Measurements from ENCODE around the gene CD40LG. TPM values are rescaled to one million over a fixed set of nuclear protein-coding genes. Genes with fewer than 3 reads are reported as not detected.

The CD40LG gene
- polyA plus RNA-seq, 1 experiment, result not detected

- POLR2A ChIA-PET, result no interaction called here
- Histone ChIP-seq H3K4me3 (ENCODE audit: low read depth, low read length) (no peak overlapping the region), H3K9me3 (ENCODE audit: control insufficient read depth, insufficient read depth, low read length) (no peaks in the 10 kb centered on the region), H3K27ac (ENCODE audit: low read depth, low read length) (no peak overlapping the region), H3K27me3 (ENCODE audit: control insufficient read depth, insufficient read depth, low read length) (no peaks in the 10 kb centered on the region)
- CTCF ChIA-PET, result no interaction called here
- no peak for DNase-seq (ENCODE audit: low read depth, low spot score)
- TF ChIP-seq CTCF (IDR thresholded peaks at IDR 0.05; ENCODE audit: low read depth, low read length), result no peak
These were observed 22.7 kb upstream of the CD40LG start for GRCh38 chrX:136625246-136625645.

GRCh38 chrX:136626237-136626636 lies 21.7 kb upstream of the CD40LG start:
- no peak for TF ChIP-seq CTCF (IDR thresholded peaks at IDR 0.05; ENCODE audit: low read depth, low read length)
- CTCF ChIA-PET, result no interaction called here
- Histone ChIP-seq H3K9me3 (ENCODE audit: control insufficient read depth, insufficient read depth, low read length) (no peaks in the 10 kb centered on the region), H3K27ac (ENCODE audit: low read depth, low read length) (no peak overlapping the region), H3K4me3 (ENCODE audit: low read depth, low read length) (no peak overlapping the region), H3K27me3 (ENCODE audit: control insufficient read depth, insufficient read depth, low read length) (no peaks in the 10 kb centered on the region)
- POLR2A ChIA-PET, result no interaction called here
- DNase-seq (ENCODE audit: low read depth, low spot score), result no peak

GRCh38 chrX:136626891-136627290 lies 21.1 kb upstream of the CD40LG start:
- Histone ChIP-seq H3K27ac (ENCODE audit: low read depth, low read length) (no peak overlapping the region), H3K4me3 (ENCODE audit: low read depth, low read length) (no peak overlapping the region), H3K9me3 (ENCODE audit: control insufficient read depth, insufficient read depth, low read length) (no peaks in the 10 kb centered on the region), H3K27me3 (ENCODE audit: control insufficient read depth, insufficient read depth, low read length) (no peaks in the 10 kb centered on the region)
- ChIA-PET POLR2A (no interaction called here), CTCF (interaction anchor here (0.6 kb wide), 1 partner anchor 19 kb away, joined by 3 read pairs; no protein-coding TSS in a partner anchor)
- TF ChIP-seq CTCF (IDR thresholded peaks at IDR 0.05; ENCODE audit: low read depth, low read length), result no peak
- no peak for DNase-seq (ENCODE audit: low read depth, low spot score)

DNA sequence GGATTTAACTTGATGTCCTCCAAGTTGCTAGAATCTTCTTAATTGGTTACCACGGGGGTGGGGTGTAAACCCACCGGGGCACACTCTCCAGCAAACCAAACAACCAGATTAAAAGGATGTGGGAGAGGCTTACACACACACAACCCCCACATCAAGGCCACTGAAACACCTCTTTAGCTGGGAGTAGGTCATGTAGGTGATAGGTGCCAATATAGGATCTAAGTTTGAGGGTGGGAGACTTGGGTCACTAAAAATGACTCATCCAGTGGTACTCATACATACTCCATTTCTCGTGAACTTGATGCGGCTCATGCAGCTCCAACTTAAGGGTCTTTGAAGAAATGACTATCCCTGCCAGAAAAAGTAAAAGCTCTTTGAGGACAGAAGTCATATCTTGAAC lies 20.5 kb upstream of the CD40LG start:
- Histone ChIP-seq H3K27me3 (ENCODE audit: control insufficient read depth, insufficient read depth, low read length) (no peaks in the 10 kb centered on the region), H3K27ac (ENCODE audit: low read depth, low read length) (no peak overlapping the region), H3K4me3 (ENCODE audit: low read depth, low read length) (no peak overlapping the region), H3K9me3 (ENCODE audit: control insufficient read depth, insufficient read depth, low read length) (no peaks in the 10 kb centered on the region)
- TF ChIP-seq CTCF (IDR thresholded peaks at IDR 0.05; ENCODE audit: low read depth, low read length), result no peak
- DNase-seq (ENCODE audit: low read depth, low spot score), result no peak
- ChIA-PET CTCF (interaction anchor here (0.6 kb wide), 1 partner anchor 19 kb away, joined by 3 read pairs; no protein-coding TSS in a partner anchor), POLR2A (no interaction called here)

DNA sequence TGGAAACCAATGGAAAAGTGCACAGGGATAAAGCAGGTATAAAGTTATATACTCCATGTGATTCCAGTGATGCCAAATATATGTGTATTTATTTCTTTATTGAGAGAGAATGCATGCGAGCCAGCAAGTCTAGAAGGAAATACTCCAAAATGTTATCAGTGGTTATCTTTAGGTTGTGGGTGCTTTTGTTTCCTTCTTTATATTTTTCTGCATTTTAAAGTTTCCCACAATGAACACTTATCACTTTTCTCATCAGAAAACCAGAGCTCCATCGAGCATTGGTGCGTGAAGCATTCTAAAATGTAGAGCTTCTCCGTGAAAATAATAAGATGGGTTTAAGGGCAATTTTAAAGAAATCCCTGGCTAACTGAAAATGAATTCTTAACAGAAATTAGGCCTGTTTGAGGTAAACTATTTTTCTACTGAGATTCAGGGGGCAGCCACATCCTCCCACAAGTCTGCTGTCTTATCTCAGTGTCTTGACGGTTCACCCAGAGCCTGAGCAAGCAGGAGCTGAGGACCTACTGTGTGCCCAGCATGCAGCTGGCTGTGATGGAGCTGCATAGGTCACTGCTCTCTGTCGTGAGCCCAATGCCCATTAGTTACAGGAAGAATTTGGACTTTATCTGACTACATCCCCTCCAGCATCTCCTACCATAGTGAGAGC lies 18.7 kb upstream of the CD40LG start:
- H3K27me3 ChIP-seq (ENCODE audit: control insufficient read depth, insufficient read depth, low read length), result no peaks in the 10 kb centered on the region
- TF ChIP-seq CTCF (IDR thresholded peaks at IDR 0.05; ENCODE audit: low read depth, low read length), result no peak
- CTCF ChIA-PET, result no interaction called here
- no peak overlapping the region for H3K4me3 ChIP-seq (ENCODE audit: low read depth, low read length)
- no peak overlapping the region for H3K27ac ChIP-seq (ENCODE audit: low read depth, low read length)
- H3K9me3 ChIP-seq (ENCODE audit: control insufficient read depth, insufficient read depth, low read length), result no peaks in the 10 kb centered on the region
- POLR2A ChIA-PET, result no interaction called here
- DNase-seq (ENCODE audit: low read depth, low spot score), result no peak

All from AG04450 (cell line).